Body of pancreas (tissue), 4 donors: ENCODE data around the gene ORAI3.

Experiments used
- CTCF ChIP-seq, 7 experiments: fragments of 450-650 bp in 4 of 7; fragments of 200-600 bp in 3 of 7; sonication (generic) in 3 of 7; IDR thresholded peaks; one replicate each; pipeline ENCODE4 v1.5.1; 2016 to 2019; ENCODE audit warnings: antibody characterized with exemption in 7 of 7
- POLR2A ChIP-seq, 3 donors: fragments of 450-650 bp; IDR thresholded peaks; one replicate each; pipeline ENCODE4 v1.6.1; 2016; ENCODE audit warnings: antibody characterized with exemption in 3 of 3, mild to moderate bottlenecking in 2 of 3

- TF ChIP-seq CTCF (IDR thresholded peaks at IDR 0.05) (no peak), POLR2A (IDR thresholded peaks at IDR 0.05) (no peak)
These were observed 24.6 kb upstream of the ORAI3 start for GRCh38 chr16:30924076-30924912.
